ENCODE results near the gene CLASP2.

CLASP2 gene

DNA sequence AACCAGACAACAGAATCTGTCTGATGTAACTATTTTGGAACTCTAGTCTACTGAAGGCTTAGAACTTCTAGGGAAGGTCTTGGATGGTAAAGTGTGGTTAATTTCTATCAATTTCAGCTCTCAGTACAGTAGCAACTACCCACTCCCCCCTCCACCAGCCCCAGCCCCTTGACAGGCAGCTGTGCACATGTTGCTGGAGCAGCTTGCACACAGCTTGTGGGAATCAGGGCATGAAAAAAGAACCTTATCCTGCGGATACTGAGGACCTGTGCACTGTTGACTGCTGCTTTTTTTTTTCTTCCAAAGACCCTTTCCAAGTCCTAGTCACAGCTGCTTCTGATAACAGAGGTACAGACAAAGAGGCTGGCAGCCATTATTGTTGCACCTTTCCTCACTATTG is 196.3 kb downstream of the CLASP2 start:
- DNase-seq (ENCODE audit: low read depth), result no peak

DNA sequence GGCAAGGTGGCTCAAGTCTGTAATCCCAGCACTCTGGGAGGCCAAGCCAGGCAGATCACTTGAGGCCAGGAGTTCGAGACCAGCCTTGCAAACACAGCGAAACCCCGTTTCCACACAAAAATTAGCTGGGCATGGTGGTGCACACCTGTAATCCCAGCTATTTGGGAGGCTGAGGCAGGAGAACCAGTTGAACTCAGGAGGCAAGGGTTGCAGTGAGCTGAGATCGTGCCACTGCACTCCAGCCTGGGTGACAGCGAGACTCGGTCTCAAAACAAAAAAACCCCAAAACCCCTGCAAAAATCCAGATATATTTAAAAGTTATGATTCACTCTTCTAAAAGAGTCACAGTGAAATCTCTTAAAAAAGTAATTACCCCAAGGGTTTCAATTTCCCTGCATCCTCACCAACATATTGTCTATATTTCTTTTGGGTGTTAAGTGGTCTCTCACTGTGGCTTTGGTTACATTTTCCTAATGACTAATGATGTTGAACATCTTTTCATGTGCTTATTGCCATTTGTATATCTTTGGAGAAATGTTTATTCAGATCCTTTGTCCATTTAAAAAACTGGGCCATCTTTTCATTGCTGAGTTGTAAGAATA is 204.7 kb downstream of the CLASP2 start:
- TF ChIP-seq, protein P1, sequence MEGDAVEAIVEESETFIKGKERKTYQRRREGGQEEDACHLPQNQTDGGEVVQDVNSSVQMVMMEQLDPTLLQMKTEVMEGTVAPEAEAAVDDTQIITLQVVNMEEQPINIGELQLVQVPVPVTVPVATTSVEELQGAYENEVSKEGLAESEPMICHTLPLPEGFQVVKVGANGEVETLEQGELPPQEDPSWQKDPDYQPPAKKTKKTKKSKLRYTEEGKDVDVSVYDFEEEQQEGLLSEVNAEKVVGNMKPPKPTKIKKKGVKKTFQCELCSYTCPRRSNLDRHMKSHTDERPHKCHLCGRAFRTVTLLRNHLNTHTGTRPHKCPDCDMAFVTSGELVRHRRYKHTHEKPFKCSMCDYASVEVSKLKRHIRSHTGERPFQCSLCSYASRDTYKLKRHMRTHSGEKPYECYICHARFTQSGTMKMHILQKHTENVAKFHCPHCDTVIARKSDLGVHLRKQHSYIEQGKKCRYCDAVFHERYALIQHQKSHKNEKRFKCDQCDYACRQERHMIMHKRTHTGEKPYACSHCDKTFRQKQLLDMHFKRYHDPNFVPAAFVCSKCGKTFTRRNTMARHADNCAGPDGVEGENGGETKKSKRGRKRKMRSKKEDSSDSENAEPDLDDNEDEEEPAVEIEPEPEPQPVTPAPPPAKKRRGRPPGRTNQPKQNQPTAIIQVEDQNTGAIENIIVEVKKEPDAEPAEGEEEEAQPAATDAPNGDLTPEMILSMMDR (IDR thresholded peaks at IDR 0.05; ENCODE audit: low read length, missing control alignments), result no peak
- H3K4me3 ChIP-seq (replicated peaks; ENCODE audit: low read depth, low read length), result no peak overlapping the region
- DNase-seq (ENCODE audit: low read depth), result no peak

More for the DNA sequence above, 196.3 kb downstream of the CLASP2 start:
- H3K4me3 ChIP-seq (replicated peaks; ENCODE audit: low read depth, low read length), result no peak overlapping the region
- TF ChIP-seq, protein P1 (IDR thresholded peaks at IDR 0.05; ENCODE audit: low read length, missing control alignments), result no peak

DNA sequence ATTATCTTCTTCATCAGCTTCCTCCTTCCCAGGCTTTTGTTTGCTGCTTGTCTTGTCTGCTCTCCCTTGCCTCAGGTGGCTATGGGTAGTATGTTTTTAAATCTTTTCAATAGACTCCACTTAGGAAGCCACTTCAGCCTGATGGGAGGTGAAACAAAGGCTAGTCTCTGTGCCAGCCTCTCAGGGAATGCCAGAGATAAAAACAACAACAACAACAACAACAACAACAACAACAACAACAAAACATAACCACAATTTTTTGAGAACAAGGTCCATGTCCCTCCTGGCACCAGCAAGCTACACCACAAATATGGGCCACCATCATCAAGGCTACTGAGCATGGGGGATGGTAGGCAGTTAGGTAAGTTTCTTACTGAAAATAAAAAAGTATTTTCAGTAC is 213.0 kb downstream of the CLASP2 start:
- DNase-seq (ENCODE audit: low read depth), result no peak
- TF ChIP-seq, protein P1 (IDR thresholded peaks at IDR 0.05; ENCODE audit: low read length, missing control alignments), result no peak
- H3K4me3 ChIP-seq (replicated peaks; ENCODE audit: low read depth, low read length), result no peak overlapping the region

DNA sequence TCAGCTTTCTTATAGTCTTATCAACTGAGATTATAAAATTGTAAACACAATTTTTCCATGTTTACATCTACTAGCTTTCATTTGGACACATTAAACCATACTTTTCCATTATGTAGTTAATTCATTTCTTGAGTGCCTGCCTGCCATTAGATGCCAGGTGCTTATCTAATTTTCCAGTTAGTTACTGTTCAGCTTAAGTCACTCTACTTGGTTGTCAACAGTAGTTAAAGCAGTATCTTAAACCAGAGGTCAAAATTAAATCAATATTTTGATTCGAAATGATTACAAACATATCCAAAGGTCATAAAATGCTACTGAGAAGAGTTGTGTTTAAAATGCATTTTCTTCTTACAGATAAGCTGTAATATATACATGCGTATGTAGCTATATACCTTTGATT is 221.6 kb downstream of the CLASP2 start:
- TF ChIP-seq, protein P1 (IDR thresholded peaks at IDR 0.05; ENCODE audit: low read length, missing control alignments), result no peak
- no peak overlapping the region for H3K4me3 ChIP-seq (replicated peaks; ENCODE audit: low read depth, low read length)
- no peak for DNase-seq (ENCODE audit: low read depth)

DNA sequence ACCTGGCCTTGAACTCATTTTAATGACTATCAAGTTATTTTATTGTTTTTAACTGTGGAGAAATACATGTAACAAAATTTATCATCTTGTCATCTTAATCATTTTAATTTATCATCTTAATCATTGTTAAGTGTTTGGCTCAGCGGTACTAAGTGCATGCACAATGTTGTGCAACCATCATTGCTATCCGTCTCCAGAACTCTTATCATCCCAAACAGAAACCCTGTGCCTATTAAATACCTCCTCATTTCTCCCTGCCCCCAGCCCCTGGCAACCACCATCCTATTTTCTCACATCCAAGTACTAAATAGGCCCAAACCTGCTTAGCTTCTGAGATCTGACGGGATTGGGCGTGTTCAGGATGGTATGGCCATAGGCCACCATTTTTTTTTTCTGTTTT is 226.3 kb downstream of the CLASP2 start:
- no peak overlapping the region for H3K4me3 ChIP-seq (replicated peaks; ENCODE audit: low read depth, low read length)
- no peak for DNase-seq (ENCODE audit: low read depth)
- TF ChIP-seq, protein P1 (IDR thresholded peaks at IDR 0.05; ENCODE audit: low read length, missing control alignments), result no peak

DNA sequence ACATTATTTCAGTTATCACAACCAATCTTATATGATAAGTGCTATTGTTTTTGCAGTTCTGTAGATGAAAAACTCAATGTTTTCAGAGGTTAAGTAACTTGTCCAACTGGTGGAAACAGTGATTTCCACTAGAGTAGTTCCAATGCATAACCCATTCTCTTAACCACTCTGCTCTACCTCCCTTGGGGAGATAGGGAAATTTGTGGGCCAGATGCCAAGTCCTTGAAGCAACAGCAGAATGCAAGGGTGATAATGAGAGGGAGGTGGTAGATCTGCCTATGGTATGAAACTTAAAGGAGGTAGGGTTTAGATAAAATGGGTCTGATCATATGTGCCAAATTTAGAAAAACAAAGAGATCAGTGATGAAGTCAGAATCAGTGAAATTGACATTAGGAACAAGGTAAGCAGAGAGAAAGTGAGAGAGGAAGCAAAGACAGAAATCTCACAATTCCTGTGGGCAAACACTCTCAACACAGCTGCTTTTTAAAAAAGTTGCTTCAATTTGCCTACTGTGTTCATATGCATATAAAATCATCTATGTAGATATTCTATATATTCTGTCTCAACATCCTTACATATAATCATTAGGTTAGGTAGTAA is 227.3 kb downstream of the CLASP2 start:
- TF ChIP-seq, protein P1 (IDR thresholded peaks at IDR 0.05; ENCODE audit: low read length, missing control alignments), result no peak
- no peak overlapping the region for H3K4me3 ChIP-seq (replicated peaks; ENCODE audit: low read depth, low read length)
- peak; percentile 12 for DNase-seq (ENCODE audit: low read depth)

DNA sequence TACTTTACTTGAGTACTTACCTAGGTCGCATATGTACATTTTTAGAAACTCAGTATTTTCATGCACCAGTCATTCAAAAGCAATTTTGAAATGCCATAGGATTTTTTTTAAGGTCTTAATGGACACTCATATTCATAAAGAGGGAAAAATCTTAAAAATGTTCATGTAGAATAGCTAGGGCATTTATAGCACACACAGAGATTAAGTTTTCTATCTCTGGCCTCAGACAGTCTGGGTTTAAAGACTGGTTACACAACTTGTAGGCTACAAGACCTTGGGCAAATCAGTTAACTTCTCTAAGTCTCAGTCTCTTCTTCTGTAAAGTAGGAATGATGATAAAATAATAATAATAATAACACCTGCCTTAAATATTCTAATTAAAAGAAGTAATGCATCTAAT is 229.4 kb downstream of the CLASP2 start:
- no peak for DNase-seq (ENCODE audit: low read depth)
- TF ChIP-seq, protein P1 (IDR thresholded peaks at IDR 0.05; ENCODE audit: low read length, missing control alignments), result no peak
- H3K4me3 ChIP-seq (replicated peaks; ENCODE audit: low read depth, low read length), result no peak overlapping the region

Measured in fibroblast of pulmonary artery (primary cell).